B cell (primary cell): ENCODE results near the gene CROT. TPM values are rescaled to one million over a fixed set of nuclear protein-coding genes. Genes with fewer than 3 reads are reported as not detected.

ENCODE experiments used
- ATAC-seq: fragments of 200-7000 bp; cut with Tn5 transposase; one replicate; pipeline ENCODE4 v1.10.0; 2021; ENCODE audit warnings: low read depth, mild to moderate bottlenecking, moderate number of reproducible peaks, moderate library complexity
- CTCF ChIA-PET: fragments of 350-600 bp; sonication (Branson Sonifier 250); formaldehyde crosslinking; loops from one replicate; lab custom pipeline; 2021; ENCODE audit warnings: antibody characterized with exemption, inconsistent platforms; lab: Charles Lee
- POLR2A ChIA-PET: fragments of 350-600 bp; sonication (Branson Sonifier 250); formaldehyde crosslinking; loops from one replicate; lab custom pipeline; 2021; ENCODE audit warnings: antibody characterized with exemption; lab: Charles Lee
- DNase-seq: peaks from one replicate; pipeline ENCODE4 v3.0.0; 2013
- H2AFZ ChIP-seq: 2 replicates; pipeline ENCODE4 v1.6.1; 2012; ENCODE audit warnings: mild to moderate bottlenecking, low read depth, low read length; ENCODE audit not compliant: insufficient read depth, poor library complexity, severe bottlenecking
- H3K27ac ChIP-seq, 2 donors: 1 replicate in 1 of 2; 2 replicates in 1 of 2; pipeline ENCODE4 v1.5.1; 2012 to 2013; ENCODE audit warnings: low read length in 2 of 2, mild to moderate bottlenecking in 2 of 2, moderate library complexity in 1 of 2
- H3K27me3 ChIP-seq, 4 experiments: fragments of 200-600 bp in 1 of 4; sonication (generic) in 1 of 4; replicated peaks in 1 of 4; 1 replicate in 2 of 4; 2 replicates in 2 of 4; pipeline versions ENCODE4 v1.6.1 to v1.7.0; 2013 to 2016; ENCODE audit warnings: low read length in 3 of 4, mild to moderate bottlenecking in 2 of 4, mixed read lengths in 1 of 4, moderate library complexity in 1 of 4; ENCODE audit not compliant: insufficient read depth in 4 of 4, control insufficient read depth in 3 of 4; ENCODE audit errors: control extremely low read depth in 1 of 4
- H3K36me3 ChIP-seq, 2 experiments: replicated peaks in 1 of 2; 1 replicate in 1 of 2; 2 replicates in 1 of 2; pipeline versions ENCODE4 v1.6.1 to v1.7.1; 2013; ENCODE audit warnings: low read length in 1 of 2; ENCODE audit not compliant: insufficient read depth in 2 of 2, control insufficient read depth in 1 of 2; ENCODE audit errors: control extremely low read depth in 1 of 2, extremely low read depth in 1 of 2
- H3K4me1 ChIP-seq, 2 donors: fragments of 200-600 bp in 1 of 2; sonication (generic) in 1 of 2; 1 replicate in 1 of 2; 2 replicates in 1 of 2; pipeline versions ENCODE4 v1.5.1 to v1.6.1; 2013 to 2017; ENCODE audit warnings: low read length in 2 of 2; ENCODE audit not compliant: control insufficient read depth in 2 of 2, insufficient read depth in 2 of 2
- H3K4me2 ChIP-seq: replicated peaks from 2 replicates; pipeline ENCODE3; 2012; ENCODE audit warnings: mild to moderate bottlenecking, low read depth, low read length; ENCODE audit not compliant: poor library complexity, severe bottlenecking
- H3K4me3 ChIP-seq, 5 experiments: fragments of 200-600 bp in 1 of 5; sonication (generic) in 1 of 5; 1 replicate in 3 of 5; 2 replicates in 2 of 5; pipeline versions ENCODE4 v1.5.1 to v1.7.0; 2011 to 2016; ENCODE audit warnings: low read length in 4 of 5, mild to moderate bottlenecking in 4 of 5, low read depth in 2 of 5, control low read depth in 1 of 5, moderate library complexity in 1 of 5; ENCODE audit not compliant: insufficient read depth in 1 of 5; ENCODE audit errors: control extremely low read depth in 1 of 5, extremely low read depth in 1 of 5
- H3K79me2 ChIP-seq: fragments of 200-600 bp; sonication (generic); one replicate; pipeline ENCODE4 v1.6.0; 2016; ENCODE audit warnings: low read length; ENCODE audit not compliant: control insufficient read depth, insufficient read depth
- H3K9ac ChIP-seq: fragments of 200-600 bp; sonication (generic); 2 replicates; pipeline ENCODE4 v1.6.1; 2017; ENCODE audit warnings: mild to moderate bottlenecking, low read length, moderate library complexity
- H3K9me3 ChIP-seq, 3 donors: one replicate each; pipeline versions ENCODE4 v1.6.1 to v1.7.1; 2013; ENCODE audit warnings: low read length in 2 of 3; ENCODE audit not compliant: control insufficient read depth in 2 of 3, insufficient read depth in 1 of 3; ENCODE audit errors: control extremely low read depth in 1 of 3
- H4K20me1 ChIP-seq: 2 replicates; pipeline ENCODE4 v1.6.0; 2012; ENCODE audit warnings: mild to moderate bottlenecking, low read length; ENCODE audit not compliant: insufficient read depth, control insufficient read depth, poor library complexity, severe bottlenecking
- H3K27ac Mint-ChIP-seq: one replicate; pipeline ENCODE4 v1.8.0; 2021; ENCODE audit warnings: mixed read lengths
- H3K27me3 Mint-ChIP-seq: one replicate; pipeline ENCODE4 v1.8.0; 2021; ENCODE audit warnings: mixed read lengths
- H3K4me1 Mint-ChIP-seq: one replicate; pipeline ENCODE4 v1.8.0; 2021; ENCODE audit warnings: mixed read lengths
- H3K4me3 Mint-ChIP-seq: one replicate; pipeline ENCODE4 v1.8.0; 2021; ENCODE audit warnings: mixed read lengths
- H3K9me3 Mint-ChIP-seq: one replicate; pipeline ENCODE4 v1.8.0; 2022; ENCODE audit warnings: mixed read lengths; ENCODE audit not compliant: insufficient read depth
- EZH2 ChIP-seq: IDR thresholded peaks from 2 replicates; pipeline ENCODE4 v1.6.1; 2012; ENCODE audit warnings: borderline replicate concordance, low read depth, mild to moderate bottlenecking, moderate library complexity, low read length; ENCODE audit not compliant: insufficient read depth, poor library complexity, severe bottlenecking
- WGBS: methylation state at CpG from one replicate; pipeline ENCODE4 v1.1.5; 2013; ENCODE audit warnings: missing lambda C conversion rate; ENCODE audit not compliant: insufficient coverage; 5-methylcytosine and 5-hydroxymethylcytosine counted together
- intact Hi-C: fragments of 100-400 bp; cut with micrococcal nuclease; formaldehyde crosslinking; loops from one replicate; pipeline ENCODE4 v1.10.0; 2022
- polyA plus RNA-seq: library from polyadenylated mRNA; depleted of rRNA; stranded (reverse); fragments of >200 nt; gene quantifications from 2 replicates; pipeline ENCODE4 v1.2.3, GENCODE V29; 2012
- total RNA-seq, 2 donors: library from RNA; stranded (reverse); fragments of 120-200 nt in 1 of 2; gene quantifications; 1 replicate in 1 of 2; 2 replicates in 1 of 2; pipeline versions ENCODE4 v1.2.3 to v1.2.4, GENCODE V29; 2013 to 2022
- TF ChIP-seq, protein P1 (sequence below): fragments of 200-600 bp; IDR thresholded peaks from one replicate; pipeline ENCODE4 v1.8.0; 2022; ENCODE audit warnings: antibody characterized with exemption, mild to moderate bottlenecking

CROT gene
- total and polyA plus RNA-seq, 2 donors (not counting 1 experiment from before 2014, with no cell fraction given) = 2.7 to 13.3 TPM

GRCh38 chr7:87337331-87337730 is 8.1 kb upstream of the CROT start:
- Mint-ChIP-seq H3K4me1 (no peaks in the 10 kb centered on the region), H3K4me3 (no peak overlapping the region), H3K27ac (no peak overlapping the region), H3K9me3 (no peaks in the 10 kb centered on the region), H3K27me3 (no peaks in the 10 kb centered on the region)
- ATAC-seq (no peak), DNase-seq (no peak)
- Histone ChIP-seq H4K20me1 (no peaks in the 10 kb centered on the region), H2AFZ (no peak overlapping the region), H3K9me3 (no peaks in the 10 kb centered on the region), H3K4me2 (no peak overlapping the region), H3K9ac (no peak overlapping the region), H3K4me3 (no peak overlapping the region), H3K27ac (no peak overlapping the region), H3K79me2 (peaks cover 13% of the 10 kb centered on the region), H3K36me3 (peaks cover 3 to 8% of the 10 kb centered on the region in 2 experiments), H3K27me3 (no peaks in the 10 kb centered on the region), H3K4me1 (no peaks in the 10 kb centered on the region)
- ChIA-PET POLR2A (no interaction called here), CTCF (no interaction called here)
- TF ChIP-seq, protein P1, sequence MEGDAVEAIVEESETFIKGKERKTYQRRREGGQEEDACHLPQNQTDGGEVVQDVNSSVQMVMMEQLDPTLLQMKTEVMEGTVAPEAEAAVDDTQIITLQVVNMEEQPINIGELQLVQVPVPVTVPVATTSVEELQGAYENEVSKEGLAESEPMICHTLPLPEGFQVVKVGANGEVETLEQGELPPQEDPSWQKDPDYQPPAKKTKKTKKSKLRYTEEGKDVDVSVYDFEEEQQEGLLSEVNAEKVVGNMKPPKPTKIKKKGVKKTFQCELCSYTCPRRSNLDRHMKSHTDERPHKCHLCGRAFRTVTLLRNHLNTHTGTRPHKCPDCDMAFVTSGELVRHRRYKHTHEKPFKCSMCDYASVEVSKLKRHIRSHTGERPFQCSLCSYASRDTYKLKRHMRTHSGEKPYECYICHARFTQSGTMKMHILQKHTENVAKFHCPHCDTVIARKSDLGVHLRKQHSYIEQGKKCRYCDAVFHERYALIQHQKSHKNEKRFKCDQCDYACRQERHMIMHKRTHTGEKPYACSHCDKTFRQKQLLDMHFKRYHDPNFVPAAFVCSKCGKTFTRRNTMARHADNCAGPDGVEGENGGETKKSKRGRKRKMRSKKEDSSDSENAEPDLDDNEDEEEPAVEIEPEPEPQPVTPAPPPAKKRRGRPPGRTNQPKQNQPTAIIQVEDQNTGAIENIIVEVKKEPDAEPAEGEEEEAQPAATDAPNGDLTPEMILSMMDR = no peak
- TF ChIP-seq EZH2 = no peak
- 100% methylated on average over 1 of the region's 2 CpGs for WGBS
- intact Hi-C loops = no loop called here

DNA sequence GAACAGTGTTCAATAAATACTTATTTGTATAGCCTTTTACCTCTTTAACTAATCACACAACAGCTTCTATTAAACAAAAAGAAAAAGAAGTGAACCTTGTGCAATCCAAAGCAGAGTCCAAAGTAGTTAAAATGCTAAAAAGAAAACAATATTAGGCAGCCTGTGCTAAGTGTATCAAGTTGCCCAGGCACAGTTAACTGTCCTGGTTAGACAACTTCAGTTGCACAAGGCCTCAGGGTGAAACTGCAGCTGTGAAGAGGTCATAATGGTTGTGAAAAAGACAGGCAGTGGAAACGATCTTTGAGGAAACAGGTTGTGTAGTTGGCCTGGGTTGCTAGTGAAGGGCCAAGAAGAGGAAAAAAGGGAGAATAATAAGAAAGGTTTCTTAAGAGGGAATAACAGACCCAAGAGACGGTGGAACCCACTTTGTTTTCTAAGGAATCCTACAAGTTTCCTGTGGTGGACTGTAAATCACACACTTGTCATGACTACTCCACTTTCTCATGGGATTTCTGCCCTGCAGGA is 6.0 kb upstream of the CROT start:
- H4K20me1 ChIP-seq = no peaks in the 10 kb centered on the region
- ChIA-PET CTCF (interaction anchor here (0.6 kb wide), 1 partner anchor 19 kb away, joined by 4 read pairs; no protein-coding TSS in a partner anchor), POLR2A (no interaction called here)
- no peak overlapping the region for H3K4me2 ChIP-seq
- Mint-ChIP-seq H3K4me3 (no peak overlapping the region), H3K27me3 (no peaks in the 10 kb centered on the region), H3K4me1 (peaks cover 11% of the 10 kb centered on the region), H3K27ac (no peak overlapping the region), H3K9me3 (no peaks in the 10 kb centered on the region)
- WGBS = 42% methylated on average over 1 of the region's 2 CpGs
- no peaks in the 10 kb centered on the region for H3K9me3 ChIP-seq
- intact Hi-C loops = no loop called here
- TF ChIP-seq EZH2 = no peak
- TF ChIP-seq, protein P1 = no peak
- H3K79me2 ChIP-seq = peaks cover 29% of the 10 kb centered on the region
- H3K9ac ChIP-seq = no peak overlapping the region
- H3K4me1 ChIP-seq = peaks cover 0 to 6% of the 10 kb centered on the region in 2 donors
- peaks cover 3 to 8% of the 10 kb centered on the region in 2 experiments for H3K36me3 ChIP-seq
- ATAC-seq (no peak), DNase-seq (no peak)
- H3K4me3 ChIP-seq = no peak overlapping the region
- H2AFZ ChIP-seq = no peak overlapping the region
- no peaks in the 10 kb centered on the region for H3K27me3 ChIP-seq
- no peak overlapping the region for H3K27ac ChIP-seq
